ENCODE measurements around the gene MON1B.

MON1B gene

DNA sequence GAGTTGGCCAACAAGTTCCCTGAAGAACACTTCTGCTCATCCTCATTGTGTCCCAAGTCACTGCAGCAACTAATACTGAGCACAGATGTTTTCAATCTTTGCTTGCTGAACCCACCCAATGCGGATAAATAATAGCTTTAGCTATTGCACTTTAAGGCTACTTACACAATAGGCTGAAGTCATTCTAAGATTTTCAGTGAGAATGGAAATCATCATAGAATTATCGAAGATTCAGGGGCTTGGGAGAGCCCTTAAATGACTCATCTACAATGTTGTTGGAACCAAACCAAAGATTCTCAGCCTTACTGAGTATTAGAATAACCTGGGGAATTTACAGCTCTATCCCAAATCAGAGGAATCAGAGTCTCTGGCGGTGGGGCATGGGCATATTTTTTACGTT, 59.4 kb downstream of the MON1B start:
- FAIRE-seq: no peak
